Calu3 (cell line): ENCODE results near the gene PCARE. TPM values are rescaled to one million over a fixed set of nuclear protein-coding genes. Genes with fewer than 3 reads are reported as not detected.

Experiments used
- BruUV-seq: library from RNA; stranded (reverse); fragments of 400-500 nt; replicated peaks from 2 replicates; lab custom pipeline; 2021; lab: Mats Ljungman, UMichigan
- CTCF ChIA-PET: fragments of 300-600 bp; sonication (Branson Sonifier 250); formaldehyde crosslinking; loops from one replicate; lab custom pipeline; 2022; ENCODE audit warnings: antibody characterized with exemption; lab: Charles Lee
- DNase-seq: peaks from one replicate; pipeline ENCODE4 v3.0.0; 2022
- H3K27ac Mint-ChIP-seq: one replicate; pipeline ENCODE4 v1.8.0; 2022; ENCODE audit warnings: mixed read lengths; ENCODE audit not compliant: unreplicated experiment
- H3K27me3 Mint-ChIP-seq: one replicate; pipeline ENCODE4 v1.8.0; 2022; ENCODE audit warnings: mixed read lengths; ENCODE audit not compliant: unreplicated experiment
- H3K36me3 Mint-ChIP-seq: one replicate; pipeline ENCODE4 v1.8.0; 2022; ENCODE audit warnings: mild to moderate bottlenecking, moderate library complexity, mixed read lengths; ENCODE audit not compliant: insufficient read depth, unreplicated experiment
- H3K4me1 Mint-ChIP-seq: one replicate; pipeline ENCODE4 v1.8.0; 2022; ENCODE audit warnings: mild to moderate bottlenecking, low read depth, mixed read lengths; ENCODE audit not compliant: unreplicated experiment
- H3K4me3 Mint-ChIP-seq: one replicate; pipeline ENCODE4 v1.8.0; 2022; ENCODE audit warnings: mild to moderate bottlenecking, low read depth, moderate library complexity, mixed read lengths; ENCODE audit not compliant: unreplicated experiment
- H3K9me3 Mint-ChIP-seq: one replicate; pipeline ENCODE4 v1.8.0; 2022; ENCODE audit warnings: low read depth, mixed read lengths; ENCODE audit not compliant: unreplicated experiment
- intact Hi-C: fragments of 100-400 bp; cut with micrococcal nuclease; formaldehyde crosslinking; loops from one replicate; pipeline ENCODE4 v1.10.0; 2022; ENCODE audit not compliant: unreplicated experiment
- total RNA-seq: library from RNA; stranded (reverse); gene quantifications from 2 replicates; pipeline ENCODE4 v1.2.3, GENCODE V29; 2022
- TF ChIP-seq, protein P1 (sequence below): fragments of 200-600 bp; IDR thresholded peaks from one replicate; pipeline ENCODE4 v1.8.0; 2022; ENCODE audit warnings: antibody characterized with exemption; ENCODE audit not compliant: unreplicated experiment

PCARE gene
- total RNA-seq, 1 experiment from 2014 or later: not detected

DNA sequence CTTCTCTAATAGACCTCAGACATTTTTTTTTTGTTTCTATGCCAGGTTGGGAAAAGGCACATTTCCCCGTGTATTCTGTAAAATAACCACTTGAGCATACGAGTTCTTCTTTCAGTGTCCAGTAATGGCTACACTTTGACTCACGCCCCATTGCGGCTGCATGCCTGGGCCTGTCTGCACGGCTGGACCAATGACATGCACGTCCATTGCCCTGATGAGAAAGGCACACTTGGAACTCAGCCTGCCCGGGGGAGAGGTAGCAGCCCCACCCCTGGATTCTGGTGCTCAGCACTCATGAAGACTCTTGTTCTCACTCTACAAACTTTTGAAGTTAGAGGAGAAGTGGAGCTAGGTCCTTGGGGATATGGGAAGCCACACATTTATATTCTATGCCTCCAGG, 5.8 kb downstream of the PCARE start:
- no TSS peak for BruUV-seq
- no peak overlapping the region for H3K4me3 Mint-ChIP-seq
- H3K9me3 Mint-ChIP-seq: no peaks in the 10 kb centered on the region
- intact Hi-C loops: no loop called here
- H3K4me1 Mint-ChIP-seq: peaks cover 7% of the 10 kb centered on the region
- no peak for DNase-seq
- H3K27ac Mint-ChIP-seq: no peak overlapping the region
- no peaks in the 10 kb centered on the region for H3K27me3 Mint-ChIP-seq
- TF ChIP-seq, protein P1, sequence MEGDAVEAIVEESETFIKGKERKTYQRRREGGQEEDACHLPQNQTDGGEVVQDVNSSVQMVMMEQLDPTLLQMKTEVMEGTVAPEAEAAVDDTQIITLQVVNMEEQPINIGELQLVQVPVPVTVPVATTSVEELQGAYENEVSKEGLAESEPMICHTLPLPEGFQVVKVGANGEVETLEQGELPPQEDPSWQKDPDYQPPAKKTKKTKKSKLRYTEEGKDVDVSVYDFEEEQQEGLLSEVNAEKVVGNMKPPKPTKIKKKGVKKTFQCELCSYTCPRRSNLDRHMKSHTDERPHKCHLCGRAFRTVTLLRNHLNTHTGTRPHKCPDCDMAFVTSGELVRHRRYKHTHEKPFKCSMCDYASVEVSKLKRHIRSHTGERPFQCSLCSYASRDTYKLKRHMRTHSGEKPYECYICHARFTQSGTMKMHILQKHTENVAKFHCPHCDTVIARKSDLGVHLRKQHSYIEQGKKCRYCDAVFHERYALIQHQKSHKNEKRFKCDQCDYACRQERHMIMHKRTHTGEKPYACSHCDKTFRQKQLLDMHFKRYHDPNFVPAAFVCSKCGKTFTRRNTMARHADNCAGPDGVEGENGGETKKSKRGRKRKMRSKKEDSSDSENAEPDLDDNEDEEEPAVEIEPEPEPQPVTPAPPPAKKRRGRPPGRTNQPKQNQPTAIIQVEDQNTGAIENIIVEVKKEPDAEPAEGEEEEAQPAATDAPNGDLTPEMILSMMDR: no peak
- CTCF ChIA-PET: interaction anchor here (0.6 to 1.3 kb wide), 3 partner anchors 20 to 38 kb away, joined by 4 read pairs; no protein-coding TSS in a partner anchor
- H3K36me3 Mint-ChIP-seq: no peaks in the 10 kb centered on the region

DNA sequence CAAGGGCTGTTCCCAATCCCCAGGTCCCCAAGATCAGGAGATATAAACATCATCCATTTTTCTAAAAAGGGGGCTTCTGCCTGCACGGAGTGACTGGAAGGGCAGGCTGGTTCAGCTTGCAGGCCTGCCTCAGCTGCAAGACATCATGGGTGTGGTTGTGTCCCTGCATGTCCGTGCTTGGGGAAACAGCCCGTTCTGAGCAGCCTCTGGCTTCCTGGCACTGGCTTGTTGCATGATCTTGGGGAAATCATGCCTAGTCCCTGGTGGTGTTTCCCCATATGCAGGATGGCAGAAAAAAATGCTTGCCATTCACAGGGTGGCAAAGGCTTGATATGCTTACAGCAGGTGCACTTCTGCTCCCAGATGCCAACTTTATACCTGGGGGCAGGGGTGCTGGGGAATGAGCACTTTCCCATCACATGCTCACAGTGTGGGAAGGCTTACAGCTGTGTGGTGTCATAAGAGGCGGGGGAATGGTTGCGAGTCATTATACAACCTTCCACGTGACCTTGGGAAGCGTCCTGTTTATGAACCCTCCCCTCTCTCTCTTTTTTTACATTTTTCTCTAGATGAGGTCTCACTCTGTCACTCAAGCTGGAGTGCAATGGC, 7.2 kb downstream of the PCARE start:
- H3K9me3 Mint-ChIP-seq: no peaks in the 10 kb centered on the region
- TF ChIP-seq, protein P1: no peak
- H3K27ac Mint-ChIP-seq: no peak overlapping the region
- no peaks in the 10 kb centered on the region for H3K36me3 Mint-ChIP-seq
- BruUV-seq: no TSS peak
- H3K4me1 Mint-ChIP-seq: peaks cover 7% of the 10 kb centered on the region
- CTCF ChIA-PET: interaction anchor here (1.3 kb wide), 1 partner anchor 24 kb away, joined by 4 read pairs; no protein-coding TSS in a partner anchor
- DNase-seq: no peak
- H3K27me3 Mint-ChIP-seq: no peaks in the 10 kb centered on the region
- intact Hi-C loops: no loop called here
- no peak overlapping the region for H3K4me3 Mint-ChIP-seq

- BruUV-seq: no TSS peak
- Mint-ChIP-seq H3K4me3 (no peak overlapping the region), H3K9me3 (no peaks in the 10 kb centered on the region), H3K27ac (no peak overlapping the region), H3K27me3 (no peaks in the 10 kb centered on the region), H3K4me1 (peaks cover 7% of the 10 kb centered on the region), H3K36me3 (no peaks in the 10 kb centered on the region)
- CTCF ChIA-PET: no interaction called here
- intact Hi-C loops: no loop called here
- DNase-seq: no peak
- TF ChIP-seq, protein P1: no peak
Observed at GRCh38 chr2:29066271-29066860, 8.0 kb downstream of the PCARE start.

GRCh38 chr2:29065068-29065811, 9.1 kb downstream of the PCARE start:
- no peak for DNase-seq
- no TSS peak for BruUV-seq
- Mint-ChIP-seq H3K27me3 (no peaks in the 10 kb centered on the region), H3K4me1 (peaks cover 7% of the 10 kb centered on the region), H3K4me3 (no peak overlapping the region), H3K36me3 (no peaks in the 10 kb centered on the region), H3K27ac (no peak overlapping the region), H3K9me3 (no peaks in the 10 kb centered on the region)
- TF ChIP-seq, protein P1: no peak
- CTCF ChIA-PET: no interaction called here
- intact Hi-C loops: no loop called here
